Measurements from ENCODE around the gene GPR84. TPM values are rescaled to one million over a fixed set of nuclear protein-coding genes. Genes with fewer than 3 reads are reported as not detected.

GPR84 gene
- total RNA-seq, 2 experiments from 2014 or later: 0.27 to 0.53 TPM

GRCh38 chr12:54358191-54358944 lies 5.9 kb downstream of the GPR84 start:
- ChIA-PET CTCF (interaction anchor here (0.6 to 3.3 kb wide), 10 partner anchors 10 to 144 kb away, joined by 3 to 23 read pairs (median 6); partner anchors contain the start of genes COPZ1 and HNRNPA1), POLR2A (interaction anchor here (0.6 to 3.4 kb wide), 24 partner anchors 10 to 632 kb away, joined by 3 to 82 read pairs (median 4); partner anchors contain the start of genes CBX5, COPZ1 and HNRNPA1)
- Mint-ChIP-seq H3K9me3 (no peaks in the 10 kb centered on the region), H3K27me3 (no peaks in the 10 kb centered on the region), H3K27ac (no peak overlapping the region), H3K36me3 (ENCODE audit: low read depth) (no peaks in the 10 kb centered on the region), H3K4me1 (ENCODE audit: low read depth) (peaks cover 7% of the 10 kb centered on the region), H3K4me3 (no peak overlapping the region)
- H3K4me3 ChIP-seq (ENCODE audit: low read length): peak overlapping the region; percentile 78
- H3K9me3 ChIP-seq (ENCODE audit: control insufficient read depth in 1 of 2, insufficient read depth in 1 of 2, low read length in 2 of 2): no peaks in the 10 kb centered on the region
- H3K27ac ChIP-seq (ENCODE audit: low read depth in 1 of 2, low read length in 2 of 2): peak overlapping the region; percentile 85 to 93
- no peaks in the 10 kb centered on the region for H3K27me3 ChIP-seq (ENCODE audit: control insufficient read depth in 1 of 2, insufficient read depth in 2 of 2, low read length in 2 of 2)
- H3K4me1 ChIP-seq (ENCODE audit: insufficient read depth, low read length): peaks cover 39% of the 10 kb centered on the region
- no peak for TF ChIP-seq CTCF (IDR thresholded peaks at IDR 0.05)
- no peaks in the 10 kb centered on the region for H3K36me3 ChIP-seq (ENCODE audit: insufficient read depth, low read length)
- ATAC-seq (ENCODE audit: poor library complexity): no peak
- intact Hi-C loops (cut with DNase I, micrococcal nuclease): loop anchor here in 1 of 2 experiments (2.0 kb wide), 2 partner anchors 22 to 78 kb away; partner anchors contain the start of genes CBX5 and HNRNPA1
- peak in 10 of 14 experiments; percentile 15 to 79 (median 33) for DNase-seq

- no peak for TF ChIP-seq CTCF (IDR thresholded peaks at IDR 0.05)
- intact Hi-C loops (cut with DNase I, micrococcal nuclease): loop anchor here in 1 of 2 experiments (2.0 kb wide), 2 partner anchors 21 to 77 kb away; partner anchors contain the start of genes CBX5 and HNRNPA1
- Mint-ChIP-seq H3K36me3 (ENCODE audit: low read depth) (peaks cover under 1% of the 10 kb centered on the region), H3K4me1 (ENCODE audit: low read depth) (peaks cover 9% of the 10 kb centered on the region), H3K27ac (no peak overlapping the region), H3K4me3 (no peak overlapping the region), H3K9me3 (no peaks in the 10 kb centered on the region), H3K27me3 (no peaks in the 10 kb centered on the region)
- Histone ChIP-seq H3K27me3 (ENCODE audit: control insufficient read depth in 1 of 2, insufficient read depth in 2 of 2, low read length in 2 of 2) (no peaks in the 10 kb centered on the region), H3K36me3 (ENCODE audit: insufficient read depth, low read length) (no peaks in the 10 kb centered on the region), H3K4me3 (ENCODE audit: low read length) (peak overlapping the region; percentile 78), H3K4me1 (ENCODE audit: insufficient read depth, low read length) (peaks cover 34% of the 10 kb centered on the region), H3K27ac (ENCODE audit: low read depth in 1 of 2, low read length in 2 of 2) (peak overlapping the region in 1 of 2 donors; percentile 93), H3K9me3 (ENCODE audit: control insufficient read depth in 1 of 2, insufficient read depth in 1 of 2, low read length in 2 of 2) (no peaks in the 10 kb centered on the region)
- DNase-seq: no peak
- POLR2A ChIA-PET: interaction anchor here (1.6 to 3.4 kb wide), 4 partner anchors 11 to 77 kb away, joined by 7 to 82 read pairs (median 10); partner anchors contain the start of genes CBX5, COPZ1 and HNRNPA1
- CTCF ChIA-PET: interaction anchor here (0.6 to 3.3 kb wide), 4 partner anchors 11 to 93 kb away, joined by 3 to 23 read pairs (median 5); no protein-coding TSS in a partner anchor
- no peak for ATAC-seq (ENCODE audit: poor library complexity)
These were observed 6.6 kb downstream of the GPR84 start for GRCh38 chr12:54357506-54358190.

GRCh38 chr12:54356951-54357356 lies 7.3 kb downstream of the GPR84 start:
- Mint-ChIP-seq H3K4me3 (no peak overlapping the region), H3K27ac (no peak overlapping the region), H3K27me3 (no peaks in the 10 kb centered on the region), H3K9me3 (no peaks in the 10 kb centered on the region), H3K36me3 (ENCODE audit: low read depth) (peaks cover 7% of the 10 kb centered on the region), H3K4me1 (ENCODE audit: low read depth) (peaks cover 16% of the 10 kb centered on the region)
- no peak for TF ChIP-seq CTCF (IDR thresholded peaks at IDR 0.05)
- no peak for ATAC-seq (ENCODE audit: poor library complexity)
- ChIA-PET POLR2A (interaction anchor here (1.6 to 3.4 kb wide), 2 partner anchors 32 to 76 kb away, joined by 7 to 82 read pairs; partner anchors contain the start of genes CBX5, COPZ1 and HNRNPA1), CTCF (interaction anchor here (1.1 to 3.3 kb wide), 3 partner anchors 12 to 23 kb away, joined by 5 to 23 read pairs (median 5); no protein-coding TSS in a partner anchor)
- Histone ChIP-seq H3K27ac (ENCODE audit: low read depth in 1 of 2, low read length in 2 of 2) (no peak overlapping the region), H3K9me3 (ENCODE audit: control insufficient read depth in 1 of 2, insufficient read depth in 1 of 2, low read length in 2 of 2) (no peaks in the 10 kb centered on the region), H3K4me3 (ENCODE audit: low read length) (no peak overlapping the region), H3K36me3 (ENCODE audit: insufficient read depth, low read length) (no peaks in the 10 kb centered on the region), H3K4me1 (ENCODE audit: insufficient read depth, low read length) (peaks cover 39% of the 10 kb centered on the region), H3K27me3 (ENCODE audit: control insufficient read depth in 1 of 2, insufficient read depth in 2 of 2, low read length in 2 of 2) (no peaks in the 10 kb centered on the region)
- no peak for DNase-seq
- intact Hi-C loops (cut with DNase I, micrococcal nuclease): no loop called here

Data from CD4-positive, alpha-beta T cell (primary cell).